D721Med (cell line): ENCODE measurements around the gene GSG1L.

ENCODE experiments used
- DNase-seq: peaks from one replicate; pipeline ENCODE4 v3.0.0; 2011; ENCODE audit warnings: low spot score; ENCODE audit not compliant: insufficient read length
- FAIRE-seq: peaks from 2 replicates; lab custom pipeline; 2011; peaks lifted over from hg19 to GRCh38; lab: Jason Lieb, UNC
- TF ChIP-seq, protein P1 (sequence below): IDR thresholded peaks from 2 replicates; pipeline ENCODE4 v1.5.1; 2012; ENCODE audit warnings: mild to moderate bottlenecking, control low read depth; ENCODE audit not compliant: insufficient read depth; ENCODE audit errors: missing control alignments

GSG1L gene

DNA sequence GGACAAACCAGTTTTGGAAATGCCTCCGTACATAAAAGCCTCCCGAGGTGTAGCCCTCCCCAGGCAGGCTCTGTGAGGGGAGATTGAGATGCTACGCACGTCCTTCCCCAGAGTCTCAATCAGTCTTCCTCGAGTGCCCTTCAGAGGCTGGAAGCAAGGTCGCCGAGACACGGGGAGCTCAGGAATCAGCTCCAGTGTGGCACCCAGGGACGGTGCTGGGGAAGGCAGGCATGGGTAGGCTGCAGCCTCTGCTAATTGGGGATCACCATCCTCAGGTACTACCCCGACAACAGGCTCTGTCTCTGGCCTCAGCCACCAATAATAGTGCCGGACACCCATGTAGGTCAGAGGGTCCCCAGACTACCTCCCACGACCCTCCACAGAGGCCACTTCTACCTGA is 28.1 kb upstream of the GSG1L start:
- FAIRE-seq (no peak), DNase-seq (no peak)
- TF ChIP-seq, protein P1, sequence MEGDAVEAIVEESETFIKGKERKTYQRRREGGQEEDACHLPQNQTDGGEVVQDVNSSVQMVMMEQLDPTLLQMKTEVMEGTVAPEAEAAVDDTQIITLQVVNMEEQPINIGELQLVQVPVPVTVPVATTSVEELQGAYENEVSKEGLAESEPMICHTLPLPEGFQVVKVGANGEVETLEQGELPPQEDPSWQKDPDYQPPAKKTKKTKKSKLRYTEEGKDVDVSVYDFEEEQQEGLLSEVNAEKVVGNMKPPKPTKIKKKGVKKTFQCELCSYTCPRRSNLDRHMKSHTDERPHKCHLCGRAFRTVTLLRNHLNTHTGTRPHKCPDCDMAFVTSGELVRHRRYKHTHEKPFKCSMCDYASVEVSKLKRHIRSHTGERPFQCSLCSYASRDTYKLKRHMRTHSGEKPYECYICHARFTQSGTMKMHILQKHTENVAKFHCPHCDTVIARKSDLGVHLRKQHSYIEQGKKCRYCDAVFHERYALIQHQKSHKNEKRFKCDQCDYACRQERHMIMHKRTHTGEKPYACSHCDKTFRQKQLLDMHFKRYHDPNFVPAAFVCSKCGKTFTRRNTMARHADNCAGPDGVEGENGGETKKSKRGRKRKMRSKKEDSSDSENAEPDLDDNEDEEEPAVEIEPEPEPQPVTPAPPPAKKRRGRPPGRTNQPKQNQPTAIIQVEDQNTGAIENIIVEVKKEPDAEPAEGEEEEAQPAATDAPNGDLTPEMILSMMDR: no peak

DNA sequence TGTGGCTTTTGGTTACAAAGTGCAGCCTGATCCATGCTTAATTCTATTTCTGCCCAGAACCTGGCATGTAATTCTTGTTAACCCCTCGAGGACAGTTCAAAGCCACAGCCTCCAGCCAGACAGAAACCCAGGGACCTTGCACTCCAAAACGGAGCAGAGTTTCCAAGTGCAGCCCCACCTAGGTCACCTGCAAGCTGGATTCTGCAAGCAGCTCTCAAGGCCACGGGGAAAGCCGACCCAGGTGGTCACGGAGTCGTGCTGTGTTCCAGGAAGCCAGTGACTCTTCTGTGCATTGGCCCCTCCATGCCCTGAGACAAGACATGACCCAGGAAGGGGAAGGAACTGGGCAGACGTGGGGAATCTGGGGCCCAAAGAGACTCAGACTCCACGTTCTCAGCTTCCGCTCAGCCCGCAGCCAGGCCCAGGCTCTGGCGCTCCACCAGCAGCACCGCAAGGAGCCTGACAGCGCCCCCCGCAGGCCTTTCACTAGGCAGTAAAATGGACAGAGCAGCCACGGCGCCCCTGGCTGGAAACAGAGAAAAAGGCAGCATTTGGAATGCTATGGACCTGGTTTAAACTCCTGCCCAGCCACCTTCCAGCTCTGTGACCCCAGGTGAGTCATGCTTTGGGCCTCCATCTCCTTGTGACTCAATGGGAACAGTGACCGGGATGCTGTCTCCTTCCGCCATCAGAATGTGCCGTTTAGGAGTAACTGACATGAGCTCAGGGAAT is 27.3 kb upstream of the GSG1L start:
- FAIRE-seq: no peak
- DNase-seq: no peak
- TF ChIP-seq, protein P1: no peak

DNA sequence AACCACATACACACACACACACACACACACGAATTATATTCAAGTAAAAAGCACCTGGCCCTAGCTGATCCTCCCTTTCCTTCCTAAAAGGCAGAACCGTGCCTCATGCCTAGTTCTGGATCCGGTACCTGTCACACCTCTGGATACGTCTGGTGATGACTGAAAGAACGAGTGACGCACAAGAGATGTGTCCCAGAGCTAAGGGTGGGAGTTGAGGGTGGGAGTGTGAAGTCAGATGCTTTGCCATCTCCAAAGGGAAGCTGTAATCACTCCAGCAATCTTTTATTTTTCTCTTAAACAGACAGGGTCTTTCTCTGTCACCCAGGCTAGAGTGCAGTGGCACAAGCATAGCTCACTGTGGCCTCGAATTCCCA is 26.5 kb upstream of the GSG1L start:
- no peak for DNase-seq

DNA sequence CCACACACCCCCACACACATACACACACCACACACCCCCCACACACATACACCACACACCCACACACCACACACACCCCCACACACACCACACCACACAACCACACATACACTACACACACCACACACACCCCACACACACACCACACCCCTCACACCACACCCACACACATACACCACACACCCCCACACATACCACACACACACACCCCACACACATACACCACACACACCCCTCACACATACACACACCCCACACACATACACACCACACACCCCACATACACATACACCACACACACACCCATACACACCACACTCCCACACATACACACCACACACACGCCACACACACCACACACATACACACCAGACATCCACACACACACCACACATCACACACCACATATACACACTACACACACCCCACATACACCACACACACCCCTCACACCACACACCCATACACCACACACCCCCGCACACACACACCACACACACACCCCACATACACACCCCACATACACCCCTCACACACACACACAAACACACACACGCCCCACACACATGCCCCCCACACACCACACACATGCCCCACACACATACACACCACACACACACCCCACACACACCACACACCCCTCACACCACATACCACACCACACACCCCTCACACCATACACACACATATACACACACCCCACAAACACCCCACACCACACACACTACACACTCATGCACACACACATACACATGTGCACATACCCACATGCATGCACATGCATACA is 25.9 kb upstream of the GSG1L start:
- TF ChIP-seq, protein P1: no peak
- no peak for FAIRE-seq

More for the DNA sequence above, 26.5 kb upstream of the GSG1L start:
- no peak for FAIRE-seq
- TF ChIP-seq, protein P1: no peak

DNA sequence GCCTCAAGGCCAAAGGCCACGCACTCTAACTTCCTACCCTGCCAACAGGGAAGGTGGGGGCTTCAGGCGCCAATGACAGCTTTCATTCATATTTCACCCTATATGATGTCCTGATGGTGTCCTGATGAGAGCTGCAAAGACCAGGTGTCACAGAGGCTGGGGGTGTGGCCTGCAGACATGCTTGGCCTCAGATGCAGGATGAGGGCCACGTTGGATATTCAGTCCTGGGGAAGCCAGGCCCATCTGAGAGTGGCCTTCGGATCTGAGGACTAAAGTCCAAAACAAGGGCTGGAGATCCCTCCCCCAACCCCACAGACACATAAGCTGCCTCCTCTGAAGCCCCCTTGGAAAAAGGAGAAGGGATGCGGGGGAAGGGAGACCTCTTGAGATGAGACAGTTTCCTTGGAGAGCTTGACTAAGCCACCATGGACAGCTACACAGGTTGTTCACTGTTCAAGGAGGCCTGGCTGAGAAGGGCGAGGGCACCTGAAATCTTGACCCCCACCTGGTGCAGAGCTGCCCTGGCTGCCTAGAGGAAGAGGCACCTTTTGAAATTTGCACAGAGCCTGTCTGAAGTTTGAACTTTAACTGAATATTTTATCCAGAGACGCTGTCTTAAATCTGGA is 24.3 kb upstream of the GSG1L start:
- no peak for FAIRE-seq
- TF ChIP-seq, protein P1: no peak
- no peak for DNase-seq

More for the DNA sequence above, 25.9 kb upstream of the GSG1L start:
- DNase-seq: no peak

DNA sequence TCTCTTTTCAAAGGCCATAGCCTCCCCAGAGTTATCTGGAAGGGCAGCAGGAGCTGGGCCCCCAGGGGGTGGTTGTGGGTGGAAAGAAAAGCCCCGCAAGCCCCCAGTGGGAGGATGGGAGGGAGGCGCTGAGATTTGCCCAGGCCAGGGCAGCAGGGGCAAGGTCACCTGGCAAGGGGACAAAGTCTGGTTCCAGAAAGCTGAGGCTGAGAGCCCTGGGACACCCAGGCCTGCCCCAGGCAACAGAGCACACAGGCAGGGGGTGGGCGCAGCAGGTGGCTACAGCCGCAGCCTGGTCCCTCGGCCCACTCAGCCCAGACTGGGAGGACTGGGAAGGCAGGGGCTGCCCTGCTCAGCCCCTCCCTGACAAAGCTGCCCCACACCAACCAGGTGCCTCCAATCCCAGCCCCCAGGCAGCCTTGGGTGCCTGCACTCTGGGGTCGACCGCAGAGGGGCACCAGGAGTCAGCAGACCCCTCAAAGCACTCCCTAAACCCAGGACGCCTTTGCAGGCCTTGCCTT is 23.7 kb upstream of the GSG1L start:
- FAIRE-seq (no peak), DNase-seq (no peak)
- TF ChIP-seq, protein P1: no peak
